DOHH2 (cell line): Measurements from ENCODE around the gene APOL4.

Experiments used
- CTCF ChIP-seq: fragments of 200-600 bp; sonication (generic); IDR thresholded peaks from one replicate; pipeline ENCODE4 v1.5.1; 2014; ENCODE audit warnings: antibody characterized with exemption, mild to moderate bottlenecking, low read depth, low read length; ENCODE audit not compliant: poor library complexity, severe bottlenecking
- EZH2phosphoT487 ChIP-seq: fragments of 200-600 bp; sonication (generic); IDR thresholded peaks from 2 replicates; pipeline ENCODE4 v1.6.1; 2017; ENCODE audit warnings: borderline replicate concordance, mild to moderate bottlenecking, antibody characterized with exemption, low read length, moderate library complexity, mixed read lengths

- peak; percentile 76 for TF ChIP-seq CTCF
- no peak for TF ChIP-seq EZH2phosphoT487
Observed at GRCh38 chr22:36239401-36240171, 38.0 kb upstream of the APOL4 start, which contains the start of gene APOL2.
